HG03520 (cell line): ENCODE measurements around the gene LLGL1.

Experiments used
- ATAC-seq: cut with Tn5 transposase; IDR thresholded peaks from one replicate; pipeline ENCODE4 v1.9.1; 2021; ENCODE audit warnings: mild to moderate bottlenecking, moderate library complexity; ENCODE audit not compliant: unreplicated experiment

The LLGL1 gene

DNA sequence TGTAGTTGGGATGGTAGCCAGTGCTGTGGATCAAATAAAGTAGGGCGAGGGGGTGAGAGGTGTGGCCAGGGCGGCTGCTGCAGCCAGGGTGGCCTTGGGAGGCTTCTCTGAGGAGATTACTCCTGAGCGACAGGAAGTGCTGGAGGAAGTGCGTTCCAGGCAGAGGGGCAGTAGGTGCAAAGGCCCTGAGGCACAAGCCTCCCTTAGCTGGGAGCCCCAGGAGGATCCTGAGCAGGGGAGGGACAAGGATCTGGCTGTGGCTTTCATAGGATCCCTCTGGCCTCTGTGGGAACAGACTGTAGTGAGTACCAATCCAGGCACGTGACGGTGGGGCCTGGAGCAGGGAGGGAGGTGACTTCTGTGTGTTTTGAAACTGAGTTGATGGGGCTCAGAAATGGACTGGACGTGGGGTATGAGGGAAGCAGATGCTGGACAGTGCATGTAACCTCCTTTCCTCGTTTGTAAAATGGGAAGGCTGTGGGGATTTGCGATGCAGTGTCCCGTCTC lies 2.8 kb downstream of the LLGL1 start:
- ATAC-seq, result no peak

DNA sequence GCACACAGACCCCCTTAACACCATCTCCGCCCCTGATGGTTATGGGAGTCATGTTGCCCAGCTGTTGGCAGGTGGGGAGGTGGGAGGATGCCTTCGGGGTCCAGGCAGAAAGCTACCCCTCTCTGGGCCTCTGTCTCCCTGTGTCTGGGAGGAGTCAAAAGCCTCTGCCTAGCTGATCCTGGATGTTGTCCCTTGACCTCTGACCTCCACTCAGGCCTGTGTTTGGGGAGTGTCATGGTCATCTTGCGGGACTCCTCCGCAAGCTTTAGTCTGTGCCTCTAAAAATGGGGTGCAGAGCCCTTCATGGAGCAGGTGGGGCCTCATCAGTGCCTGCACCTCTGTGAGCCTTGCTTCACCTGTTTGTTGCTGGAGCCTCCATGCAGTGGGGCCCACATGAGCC lies 3.8 kb downstream of the LLGL1 start:
- ATAC-seq, result no peak

DNA sequence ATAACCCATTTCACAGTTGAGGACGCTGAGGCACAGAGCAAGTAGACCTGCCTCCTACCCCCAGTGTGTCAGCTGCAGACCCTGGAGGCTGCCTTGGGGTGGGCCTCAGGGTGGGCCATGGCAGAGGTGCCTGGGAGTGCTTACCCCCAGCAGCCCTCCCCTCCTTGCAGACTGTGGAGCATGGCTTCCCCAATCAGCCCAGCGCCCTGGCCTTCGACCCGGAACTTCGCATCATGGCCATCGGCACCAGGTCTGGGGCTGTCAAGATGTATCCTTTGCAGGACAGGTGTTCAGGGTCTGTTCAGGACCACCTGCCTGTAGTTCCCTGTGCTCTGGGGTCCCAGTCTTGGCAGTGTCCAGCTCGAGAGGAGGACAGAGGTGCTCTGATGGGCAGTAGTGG lies 4.3 kb downstream of the LLGL1 start:
- no peak for ATAC-seq

DNA sequence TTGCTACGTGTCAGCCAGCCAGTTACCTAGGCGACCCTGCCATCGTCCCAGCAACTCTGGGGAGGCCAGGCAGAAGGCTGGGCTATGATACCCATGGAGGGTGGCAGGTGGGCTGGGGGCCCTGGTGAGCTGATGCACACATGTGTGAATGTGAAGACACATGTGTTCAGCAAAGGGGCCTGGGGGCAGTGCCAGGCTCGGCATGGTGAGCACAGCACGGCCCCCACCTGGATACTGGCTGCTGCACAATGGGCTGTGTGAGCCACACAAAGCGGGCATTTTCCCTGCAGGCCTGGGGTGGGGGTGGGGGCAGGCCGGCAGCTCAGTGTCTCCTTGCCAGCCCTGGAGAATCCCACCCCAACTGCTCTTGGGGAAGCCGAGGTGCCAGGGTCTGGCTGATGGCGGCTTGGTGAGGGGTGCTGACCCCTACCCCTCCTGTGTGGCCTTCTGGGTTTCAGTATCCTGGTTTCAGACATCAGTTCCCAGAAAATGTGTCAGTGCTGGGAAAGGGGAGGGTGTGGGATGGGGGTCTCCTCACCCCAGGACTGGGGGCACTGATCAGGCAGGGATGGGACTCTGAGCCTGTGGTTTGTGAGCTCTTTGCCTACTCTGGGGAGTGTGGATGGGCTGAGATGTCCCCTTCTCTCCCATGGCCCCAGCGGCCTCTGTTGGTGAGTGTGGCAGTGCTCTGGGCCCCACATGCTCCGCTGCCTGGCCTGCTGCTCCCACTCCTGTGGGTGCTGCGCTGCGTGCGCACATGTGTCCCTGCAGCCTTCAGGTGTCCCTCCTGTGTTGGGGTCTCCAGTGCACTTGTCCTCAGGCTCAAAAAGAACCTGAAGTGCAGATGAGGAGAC lies 5.1 kb downstream of the LLGL1 start:
- no peak for ATAC-seq

DNA sequence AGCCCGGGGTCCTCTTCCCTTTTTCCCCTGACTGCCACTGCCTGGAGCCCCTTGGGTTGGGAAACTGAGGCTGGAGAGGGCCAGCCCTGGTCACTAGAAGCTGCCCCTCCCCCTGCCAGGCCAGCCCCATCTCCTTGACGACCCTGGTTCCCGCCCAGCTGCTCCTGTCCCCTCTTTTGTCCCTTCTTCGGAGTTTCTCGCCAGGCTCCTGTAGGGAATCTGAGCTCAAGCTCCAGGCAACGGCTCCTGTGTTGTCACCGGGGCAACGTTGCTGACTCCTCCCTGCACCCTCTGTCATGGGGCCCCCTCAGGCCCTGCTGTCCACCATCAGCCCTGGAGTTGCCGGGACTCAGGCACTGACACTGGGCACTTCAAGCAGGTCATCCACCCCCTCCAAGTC lies 5.7 kb downstream of the LLGL1 start:
- ATAC-seq, result no peak

DNA sequence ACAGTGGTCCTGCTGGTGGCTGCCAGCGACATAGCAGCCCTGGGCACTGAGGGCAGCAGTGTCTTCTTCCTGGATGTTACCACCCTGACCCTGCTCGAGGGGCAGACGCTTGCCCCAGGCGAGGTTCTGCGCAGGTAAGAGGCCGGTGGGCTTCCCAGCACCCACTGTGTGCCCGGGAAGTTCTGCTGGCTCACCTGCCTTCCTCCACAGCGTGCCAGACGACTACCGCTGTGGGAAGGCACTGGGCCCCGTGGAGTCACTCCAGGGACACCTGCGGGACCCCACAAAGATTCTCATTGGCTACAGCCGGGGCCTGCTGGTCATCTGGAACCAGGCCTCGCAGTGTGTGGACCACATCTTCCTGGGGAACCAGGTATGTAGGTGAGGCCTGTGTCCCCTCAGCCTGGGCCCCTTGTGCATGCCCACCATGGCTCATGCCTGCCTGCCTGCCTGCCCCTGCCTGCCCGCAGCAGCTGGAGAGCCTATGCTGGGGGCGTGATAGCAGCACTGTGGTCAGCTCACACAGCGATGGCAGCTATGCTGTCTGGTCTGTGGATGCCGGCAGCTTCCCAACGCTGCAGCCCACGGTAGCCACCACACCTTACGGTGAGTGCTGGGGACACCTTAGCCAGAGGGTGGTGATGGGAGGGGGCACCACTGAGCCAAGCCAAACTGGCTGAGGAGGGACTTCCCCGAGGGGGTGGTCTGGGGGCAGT lies 8.5 kb downstream of the LLGL1 start:
- ATAC-seq, result no peak

DNA sequence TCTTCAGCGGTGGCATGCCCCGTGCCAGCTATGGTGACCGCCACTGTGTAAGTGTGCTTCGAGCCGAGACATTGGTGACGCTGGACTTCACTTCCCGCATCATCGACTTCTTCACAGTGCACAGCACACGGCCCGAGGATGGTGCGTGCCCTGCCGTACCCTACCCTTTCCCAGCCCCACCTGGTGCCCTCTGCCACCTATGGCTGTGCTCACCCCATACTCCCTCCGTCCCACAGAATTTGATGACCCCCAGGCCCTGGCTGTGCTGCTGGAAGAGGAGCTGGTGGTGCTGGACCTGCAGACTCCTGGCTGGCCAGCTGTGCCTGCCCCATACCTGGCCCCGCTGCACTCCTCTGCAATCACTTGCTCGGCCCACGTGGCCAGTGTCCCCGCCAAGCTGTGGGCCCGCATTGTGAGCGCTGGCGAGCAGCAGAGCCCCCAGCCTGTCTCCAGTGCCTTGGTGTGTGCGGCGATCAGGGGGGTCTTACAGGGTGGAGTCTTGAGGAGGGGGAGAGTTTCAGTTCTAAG lies 9.5 kb downstream of the LLGL1 start:
- ATAC-seq, result no peak

DNA sequence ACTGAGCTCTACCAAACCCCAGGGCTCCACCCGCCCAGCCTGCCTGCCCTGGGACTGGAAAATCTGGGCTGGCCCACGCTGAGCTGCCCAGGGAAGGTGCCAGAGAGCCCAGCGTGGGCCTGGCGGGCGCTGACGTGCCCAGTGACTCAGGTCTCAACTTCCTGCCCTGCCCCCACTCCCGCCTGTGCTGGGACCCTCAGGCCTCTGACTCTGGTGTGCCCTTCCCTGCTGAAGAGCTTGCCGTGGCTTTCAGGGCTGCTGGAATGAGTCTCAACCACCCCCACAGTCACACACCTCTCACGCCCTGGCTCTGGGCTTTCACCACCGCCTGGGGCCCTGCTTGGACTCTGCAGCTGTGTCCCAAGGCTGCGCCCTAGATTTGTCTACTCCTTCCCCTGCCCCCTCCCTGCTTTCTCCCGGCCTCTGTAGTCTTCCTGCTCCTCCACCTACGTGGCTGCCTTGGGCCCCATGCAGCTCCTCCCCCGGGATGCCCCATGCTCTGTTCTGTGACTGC lies 10.4 kb downstream of the LLGL1 start:
- ATAC-seq, result no peak

DNA sequence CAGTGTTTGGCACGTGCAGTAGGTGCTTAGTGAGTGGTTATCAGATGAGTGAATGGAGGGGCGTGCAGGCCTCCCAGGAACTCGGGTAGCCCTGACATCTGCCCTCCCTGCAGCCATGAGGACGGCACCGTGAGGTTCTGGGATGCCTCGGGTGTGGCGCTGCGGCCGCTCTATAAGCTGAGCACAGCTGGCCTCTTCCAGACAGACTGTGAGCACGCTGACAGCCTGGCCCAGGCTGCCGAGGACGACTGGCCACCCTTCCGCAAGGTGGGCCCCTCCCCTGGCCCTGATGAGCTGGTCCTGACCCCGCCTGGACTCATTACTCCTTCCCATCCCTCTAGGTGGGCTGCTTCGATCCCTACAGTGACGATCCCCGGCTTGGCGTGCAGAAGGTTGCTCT lies 11.1 kb downstream of the LLGL1 start:
- ATAC-seq, result no peak

DNA sequence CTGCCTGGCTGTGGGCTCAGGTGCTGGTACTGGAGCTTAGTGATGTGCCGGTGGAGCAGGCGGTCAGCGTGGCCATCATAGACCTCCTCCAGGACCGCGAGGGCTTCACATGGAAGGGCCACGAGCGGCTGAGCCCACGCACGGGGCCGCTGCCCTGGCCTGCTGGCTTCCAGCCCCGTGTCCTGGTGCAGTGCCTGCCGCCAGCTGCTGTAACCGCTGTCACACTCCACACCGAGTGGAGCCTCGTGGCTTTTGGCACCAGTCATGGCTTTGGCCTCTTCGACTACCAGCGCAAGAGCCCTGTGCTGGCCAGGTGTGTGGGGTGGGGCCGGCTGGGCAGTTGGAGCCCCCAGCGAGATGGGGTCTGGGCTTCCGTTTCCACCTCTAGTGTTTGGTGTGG lies 12.0 kb downstream of the LLGL1 start:
- no peak for ATAC-seq

DNA sequence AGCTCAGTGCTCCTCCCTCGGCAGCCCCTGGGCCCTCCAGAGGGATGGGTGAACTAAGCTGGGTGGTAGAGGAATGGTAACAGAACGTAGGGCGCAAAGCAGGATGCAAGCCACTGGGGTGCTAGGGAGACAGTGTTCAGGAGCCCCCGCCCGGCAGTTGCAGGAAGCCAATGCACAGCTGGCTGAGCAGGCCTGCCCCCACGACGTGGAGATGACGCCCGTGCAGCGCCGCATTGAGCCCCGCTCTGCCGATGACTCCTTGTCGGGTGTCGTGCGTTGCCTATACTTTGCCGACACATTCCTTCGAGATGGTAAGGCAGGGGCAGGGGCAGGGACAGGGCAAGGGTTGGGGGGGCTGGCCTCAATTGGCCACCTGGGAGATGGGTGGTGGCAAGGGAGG lies 12.9 kb downstream of the LLGL1 start:
- ATAC-seq, result no peak

DNA sequence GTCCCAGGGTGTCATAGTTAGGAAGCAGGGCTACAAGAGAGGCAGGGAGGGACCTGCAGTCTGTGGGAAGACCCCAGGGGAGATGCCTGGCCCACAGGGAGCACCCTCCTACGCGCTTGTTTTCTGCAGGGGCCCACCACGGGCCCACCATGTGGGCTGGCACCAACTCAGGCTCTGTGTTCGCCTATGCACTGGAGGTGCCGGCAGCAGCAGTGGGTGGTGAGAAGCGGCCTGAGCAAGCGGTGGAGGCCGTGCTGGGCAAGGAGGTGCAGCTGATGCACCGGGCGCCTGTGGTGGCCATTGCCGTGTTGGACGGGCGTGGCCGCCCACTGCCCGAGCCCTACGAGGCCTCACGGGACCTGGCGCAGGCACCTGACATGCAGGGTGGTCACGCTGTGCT lies 15.0 kb downstream of the LLGL1 start:
- no peak for ATAC-seq

DNA sequence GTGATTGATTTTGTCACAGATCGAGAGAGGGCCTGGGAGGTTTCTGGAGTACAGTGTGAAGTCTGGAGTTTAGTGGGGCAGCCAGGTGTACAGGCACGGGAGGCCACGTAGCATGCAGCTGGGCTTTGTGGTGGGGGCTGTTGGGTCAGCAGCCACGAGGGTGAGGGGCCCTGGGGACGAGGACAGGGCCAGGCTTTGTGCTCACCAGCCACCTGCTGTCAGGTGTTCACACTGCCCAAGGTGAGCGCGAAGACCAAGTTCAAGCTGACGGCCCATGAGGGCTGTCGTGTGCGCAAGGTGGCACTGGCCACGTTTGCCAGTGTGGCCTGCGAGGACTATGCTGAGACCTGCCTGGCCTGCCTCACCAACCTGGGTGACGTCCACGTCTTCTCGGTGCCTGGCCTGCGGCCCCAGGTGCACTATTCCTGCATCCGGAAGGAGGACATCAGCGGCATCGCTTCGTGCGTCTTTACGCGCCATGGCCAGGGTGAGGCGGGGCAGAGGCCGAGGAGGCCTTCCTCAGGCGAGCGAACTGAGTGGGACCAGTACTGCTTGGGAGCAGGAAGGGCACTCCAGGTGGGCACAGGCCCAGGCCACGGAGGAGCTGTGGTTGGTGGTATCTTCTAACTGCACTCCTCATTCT lies 15.9 kb downstream of the LLGL1 start:
- no peak for ATAC-seq

DNA sequence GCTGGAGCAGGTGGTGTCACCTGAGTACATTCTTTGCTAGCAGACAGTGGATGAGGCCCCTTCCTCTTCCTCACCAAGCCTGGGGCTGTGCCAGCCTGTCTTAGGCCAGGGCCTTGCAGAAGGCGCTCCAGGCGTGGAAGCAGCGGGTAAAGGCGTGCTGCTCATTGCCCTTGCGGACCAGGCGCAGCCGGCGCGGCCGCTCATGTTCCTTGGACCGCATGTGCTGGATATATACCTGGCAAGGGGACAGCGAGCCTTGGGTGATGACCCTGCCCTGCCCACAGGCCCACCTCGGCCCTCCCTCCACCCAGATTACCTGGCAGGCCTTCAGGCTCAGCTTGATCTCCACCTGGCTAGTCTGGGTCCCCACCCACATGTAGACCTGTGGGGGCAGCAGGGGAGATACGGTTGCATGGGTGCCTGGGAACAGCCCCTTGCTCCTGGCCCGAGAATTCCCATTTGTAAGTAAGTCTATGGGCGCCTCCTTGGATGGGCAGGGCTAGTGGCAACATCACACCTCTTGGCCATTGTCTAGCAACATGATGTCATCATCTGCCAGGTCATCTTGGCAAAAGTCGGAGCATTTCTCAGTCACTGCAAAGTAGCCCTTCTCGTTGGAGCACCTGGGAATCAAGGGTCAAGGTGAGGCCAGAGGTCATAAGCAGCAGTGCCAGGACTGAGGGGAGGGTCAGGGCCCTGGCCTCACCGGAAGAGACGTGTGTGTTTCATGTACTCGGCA lies 19.8 kb downstream of the LLGL1 start:
- ATAC-seq, result no peak

DNA sequence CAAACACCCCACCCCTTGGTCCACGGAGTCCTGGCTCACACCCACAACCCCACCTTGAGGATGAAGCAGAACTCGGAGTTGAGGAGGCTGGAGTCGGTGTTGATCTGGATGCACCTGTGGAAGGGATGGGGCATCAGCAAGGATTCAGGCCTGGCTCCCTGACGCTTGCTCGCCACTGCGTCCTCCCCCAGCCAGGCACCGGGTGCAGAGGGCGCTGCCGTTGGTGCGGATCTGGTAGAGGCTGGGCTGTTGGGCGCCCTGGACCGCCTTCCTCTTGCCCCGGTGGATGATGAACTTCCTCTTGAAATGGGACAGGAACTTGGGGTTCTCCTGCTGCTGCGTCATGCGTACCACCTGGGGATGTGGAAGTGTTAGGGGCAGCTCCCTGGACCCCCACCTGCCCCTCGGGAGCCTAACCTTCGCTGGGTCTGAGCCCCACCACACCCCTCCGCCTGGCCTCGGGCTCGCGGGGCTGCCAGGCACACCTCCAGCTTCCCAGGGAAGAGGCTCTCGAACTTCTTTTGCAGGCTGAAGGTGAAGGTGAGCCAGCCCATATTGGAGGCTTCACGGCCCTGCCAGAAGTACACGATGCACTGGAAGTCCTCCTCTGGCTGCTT lies 20.8 kb downstream of the LLGL1 start:
- no peak for ATAC-seq

DNA sequence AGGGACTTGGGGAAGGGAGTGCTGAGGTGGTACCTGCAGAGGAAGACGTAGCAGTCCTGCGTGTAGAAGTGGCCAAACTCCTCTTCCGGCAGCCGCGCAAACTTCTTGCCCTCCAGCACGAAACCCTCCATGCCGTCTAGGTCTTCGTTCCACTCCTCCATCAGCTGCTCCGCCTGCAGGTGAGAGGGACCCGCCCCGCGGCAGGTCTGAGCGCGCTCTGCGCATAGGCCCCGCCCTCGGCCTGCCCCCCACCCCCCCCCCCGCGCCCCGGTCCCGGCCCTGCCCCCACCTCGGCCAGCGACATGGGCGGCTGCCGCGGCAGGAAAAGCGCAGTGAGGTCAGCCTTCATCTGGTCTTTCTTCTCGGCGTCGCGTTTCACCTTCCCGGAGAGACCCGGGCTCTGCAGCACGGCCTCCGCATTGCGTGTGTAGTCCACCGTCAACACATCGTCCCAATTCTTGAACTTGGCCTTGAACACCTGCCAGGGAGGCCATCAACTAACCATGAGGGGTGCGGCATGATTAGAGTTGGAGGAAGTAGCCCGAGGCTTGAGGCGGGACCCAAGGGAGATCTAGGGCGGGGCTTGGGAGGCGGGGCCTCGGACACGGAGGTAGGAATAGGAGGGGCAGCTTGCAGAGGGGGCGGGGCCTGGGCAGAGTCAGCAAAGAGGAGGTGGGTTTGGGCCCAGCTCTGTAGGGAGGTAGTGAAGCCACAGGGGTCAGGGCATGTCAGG lies 21.6 kb downstream of the LLGL1 start:
- ATAC-seq, result no peak

DNA sequence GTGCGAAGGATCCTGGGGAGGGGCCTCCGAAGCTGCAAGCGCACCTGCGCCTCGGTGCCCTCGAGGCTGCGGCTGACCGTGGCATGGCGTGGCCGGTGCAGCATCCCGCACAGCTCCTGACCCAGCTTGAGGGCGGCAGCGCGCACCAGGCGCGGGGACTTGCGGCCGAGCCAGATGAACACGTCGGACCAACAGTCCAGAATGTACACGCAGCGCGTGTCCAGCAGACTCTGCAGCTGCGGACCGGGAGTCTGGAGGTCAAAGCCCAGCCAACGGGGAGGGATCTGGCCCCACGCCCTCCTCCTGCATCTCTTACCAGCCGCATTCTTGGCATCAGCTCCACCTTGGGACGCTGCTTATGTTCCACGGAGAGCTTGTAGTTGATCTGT lies 22.2 kb downstream of the LLGL1 start:
- no peak for ATAC-seq

DNA sequence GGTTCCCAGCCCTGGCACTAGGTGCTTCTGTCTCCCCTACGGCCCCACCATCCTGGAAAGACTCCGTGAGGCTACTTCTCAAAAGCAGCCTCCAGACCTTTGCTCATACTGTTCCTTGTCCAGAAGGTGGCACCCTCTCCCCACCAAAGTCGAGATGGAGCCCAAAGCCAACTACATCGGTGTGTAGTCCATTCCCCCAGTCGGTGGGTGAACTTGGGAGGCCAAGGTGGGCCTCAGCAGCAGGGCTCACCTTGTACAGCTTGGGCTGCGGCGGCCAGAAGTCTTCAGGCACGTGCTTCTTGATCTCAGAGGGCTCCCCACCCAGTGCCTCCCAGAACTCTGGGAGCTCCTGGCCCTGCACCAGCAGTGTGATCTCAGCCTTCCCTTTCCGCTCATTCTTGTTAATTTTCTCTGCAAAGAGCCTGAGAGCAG lies 22.9 kb downstream of the LLGL1 start:
- no peak for ATAC-seq

DNA sequence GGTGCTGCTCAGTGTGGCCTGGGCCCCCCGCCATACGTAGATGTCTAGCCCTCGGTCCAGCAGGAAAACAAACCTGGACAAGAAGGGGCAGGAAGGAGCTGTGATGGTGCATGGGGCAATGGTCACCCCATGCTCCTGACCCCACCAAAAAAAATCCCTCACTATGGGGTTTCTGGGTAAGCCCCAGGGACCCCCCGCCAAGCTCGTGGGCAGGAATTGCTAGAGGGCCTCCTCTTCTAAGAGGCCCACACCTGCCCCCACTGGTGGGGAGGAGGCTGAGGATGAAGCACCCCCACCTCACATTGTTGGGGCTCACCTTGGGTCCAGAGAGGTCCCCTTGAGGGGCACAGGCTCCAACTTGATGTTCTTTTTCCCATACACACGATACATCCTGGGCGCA lies 23.4 kb downstream of the LLGL1 start:
- no peak for ATAC-seq

DNA sequence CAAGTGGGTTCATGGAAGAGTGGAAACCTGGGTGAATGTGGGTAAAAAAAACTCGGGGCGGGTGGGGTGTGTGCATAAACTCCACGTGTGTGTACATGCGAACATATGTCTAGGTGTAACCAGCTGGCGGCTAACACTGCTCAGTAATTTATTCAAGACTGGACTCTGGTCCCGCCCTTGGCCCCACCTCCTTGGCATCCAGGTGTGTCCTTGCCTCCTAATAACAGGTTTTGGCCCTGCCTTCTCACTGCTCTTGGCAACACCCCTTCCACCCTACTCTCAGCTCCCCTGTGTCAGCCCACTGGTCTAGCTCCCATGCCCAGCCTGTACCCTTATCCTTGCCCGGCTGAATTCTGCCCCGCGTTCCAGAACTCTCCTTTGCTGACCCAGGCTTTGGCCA lies 24.8 kb downstream of the LLGL1 start:
- ATAC-seq, result no peak
